Chondrocyte (in vitro differentiated cells): ENCODE measurements around the gene GGACT. TPM values are rescaled to one million over a fixed set of nuclear protein-coding genes. Genes with fewer than 3 reads are reported as not detected.

Experiments
- DNase-seq: peaks from one replicate; pipeline ENCODE4 v3.0.0; 2021; ENCODE audit warnings: mixed read lengths, low spot score
- H3K27ac Mint-ChIP-seq: one replicate; pipeline ENCODE4 v1.8.0; 2021; ENCODE audit warnings: mild to moderate bottlenecking, moderate library complexity, mixed read lengths; ENCODE audit not compliant: unreplicated experiment
- H3K27me3 Mint-ChIP-seq: 2 replicates; pipeline ENCODE4 v1.8.0; 2021; ENCODE audit warnings: low read depth, mixed read lengths
- H3K36me3 Mint-ChIP-seq: 2 replicates; pipeline ENCODE4 v1.8.0; 2021; ENCODE audit warnings: low read depth, mixed read lengths
- H3K4me1 Mint-ChIP-seq: 2 replicates; pipeline ENCODE4 v1.8.0; 2021; ENCODE audit warnings: low read depth, mild to moderate bottlenecking, mixed read lengths
- H3K4me3 Mint-ChIP-seq: one replicate; pipeline ENCODE4 v1.8.0; 2021; ENCODE audit warnings: mild to moderate bottlenecking, moderate library complexity, mixed read lengths; ENCODE audit not compliant: unreplicated experiment
- H3K9me3 Mint-ChIP-seq: 2 replicates; pipeline ENCODE4 v1.8.0; 2021; ENCODE audit warnings: low read depth, mixed read lengths
- CTCF ChIP-seq: fragments of 200-600 bp; sonication (generic); IDR thresholded peaks from 2 replicates; pipeline ENCODE4 v1.5.0; 2021; ENCODE audit warnings: antibody characterized with exemption, mild to moderate bottlenecking, moderate library complexity
- total RNA-seq: library from RNA; stranded (reverse); gene quantifications from 3 replicates; pipeline ENCODE4 v1.2.1, GENCODE V29; 2021

GGACT gene
- total RNA-seq, 1 donor from 2014 or later = 11.3 TPM

- no peak for TF ChIP-seq CTCF
- Mint-ChIP-seq H3K27me3 (no peaks in the 10 kb centered on the region), H3K4me1 (peaks cover 42% of the 10 kb centered on the region), H3K36me3 (peaks cover 11% of the 10 kb centered on the region), H3K9me3 (no peaks in the 10 kb centered on the region), H3K27ac (peak overlapping the region; percentile 36), H3K4me3 (no peak overlapping the region)
- no peak for DNase-seq
Measured at GRCh38 chr13:100541897-100542825, 46.4 kb downstream of the GGACT start.

GRCh38 chr13:100540621-100541020, 48.0 kb downstream of the GGACT start:
- no peak overlapping the region for H3K27ac Mint-ChIP-seq
- peaks cover 29% of the 10 kb centered on the region for H3K4me1 Mint-ChIP-seq
- TF ChIP-seq CTCF = no peak
- H3K4me3 Mint-ChIP-seq = no peak overlapping the region
- H3K27me3 Mint-ChIP-seq = no peaks in the 10 kb centered on the region
- H3K9me3 Mint-ChIP-seq = no peaks in the 10 kb centered on the region
- peaks cover 13% of the 10 kb centered on the region for H3K36me3 Mint-ChIP-seq
- no peak for DNase-seq

GRCh38 chr13:100537951-100538462, 50.6 kb downstream of the GGACT start:
- no peak overlapping the region for H3K27ac Mint-ChIP-seq
- H3K36me3 Mint-ChIP-seq = peaks cover 15% of the 10 kb centered on the region
- TF ChIP-seq CTCF = no peak
- H3K4me1 Mint-ChIP-seq = peaks cover 6% of the 10 kb centered on the region
- H3K4me3 Mint-ChIP-seq = no peak overlapping the region
- no peak for DNase-seq
- H3K27me3 Mint-ChIP-seq = no peaks in the 10 kb centered on the region
- H3K9me3 Mint-ChIP-seq = no peaks in the 10 kb centered on the region

GRCh38 chr13:100537486-100537885, 51.1 kb downstream of the GGACT start:
- H3K27ac Mint-ChIP-seq = no peak overlapping the region
- no peaks in the 10 kb centered on the region for H3K27me3 Mint-ChIP-seq
- no peak for TF ChIP-seq CTCF
- H3K9me3 Mint-ChIP-seq = no peaks in the 10 kb centered on the region
- H3K4me1 Mint-ChIP-seq = peaks cover under 1% of the 10 kb centered on the region
- H3K4me3 Mint-ChIP-seq = no peak overlapping the region
- peaks cover 15% of the 10 kb centered on the region for H3K36me3 Mint-ChIP-seq
- DNase-seq = no peak

- Mint-ChIP-seq H3K27ac (no peak overlapping the region), H3K4me3 (no peak overlapping the region), H3K9me3 (no peaks in the 10 kb centered on the region), H3K36me3 (peaks cover 15% of the 10 kb centered on the region), H3K27me3 (no peaks in the 10 kb centered on the region), H3K4me1 (no peaks in the 10 kb centered on the region)
- no peak for TF ChIP-seq CTCF
- no peak for DNase-seq
Measured at GRCh38 chr13:100536643-100537180, 51.9 kb downstream of the GGACT start.
